CD4-positive, alpha-beta T cell treated with Interleukin-4 for 1 hour (primary cell): Measurements from ENCODE around the gene ZFP36L2.

Source experiments
- DNase-seq, 2 donors: peaks; one replicate each; pipeline ENCODE4 v3.0.0-alpha.2; 2020 to 2022

ZFP36L2 gene

GRCh38 chr2:43222475-43223309, 3.7 kb downstream of the ZFP36L2 start:
- DNase-seq: peak in 1 of 2 donors; percentile 28

DNA sequence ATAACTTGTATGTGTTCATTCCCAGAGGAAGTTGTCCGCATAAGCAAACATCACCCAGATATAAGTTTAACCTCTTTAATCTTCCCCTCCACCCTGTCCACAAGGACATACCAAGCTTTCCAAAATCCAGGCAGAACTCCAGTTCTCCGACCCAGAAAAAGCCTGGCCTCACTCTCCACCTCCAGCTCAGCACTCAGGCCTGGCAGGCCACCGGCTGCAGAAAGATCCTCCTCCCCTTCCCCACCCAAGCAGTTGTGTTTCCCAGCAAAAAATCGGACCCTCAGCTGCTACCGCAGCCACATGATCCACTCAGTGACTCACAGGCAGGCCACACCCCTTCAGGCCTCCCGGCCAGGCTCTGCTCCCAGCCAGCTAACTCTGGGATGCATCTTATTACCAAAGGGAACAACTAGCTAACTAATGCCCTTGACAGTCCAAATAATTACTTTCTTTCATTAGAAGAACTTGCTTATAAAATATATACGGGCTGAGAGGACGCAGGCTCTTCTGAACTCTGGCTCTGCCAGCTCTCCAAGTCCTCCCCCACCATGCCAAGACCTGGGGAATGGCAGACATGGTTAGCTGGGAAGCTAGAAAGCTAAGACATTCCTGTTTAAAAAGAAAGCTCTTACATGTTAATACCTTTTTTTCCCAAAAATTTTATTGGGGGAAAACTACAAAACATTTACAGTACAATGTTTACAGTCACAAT, 4.5 kb downstream of the ZFP36L2 start:
- peak; percentile 53 to 67 for DNase-seq

DNA sequence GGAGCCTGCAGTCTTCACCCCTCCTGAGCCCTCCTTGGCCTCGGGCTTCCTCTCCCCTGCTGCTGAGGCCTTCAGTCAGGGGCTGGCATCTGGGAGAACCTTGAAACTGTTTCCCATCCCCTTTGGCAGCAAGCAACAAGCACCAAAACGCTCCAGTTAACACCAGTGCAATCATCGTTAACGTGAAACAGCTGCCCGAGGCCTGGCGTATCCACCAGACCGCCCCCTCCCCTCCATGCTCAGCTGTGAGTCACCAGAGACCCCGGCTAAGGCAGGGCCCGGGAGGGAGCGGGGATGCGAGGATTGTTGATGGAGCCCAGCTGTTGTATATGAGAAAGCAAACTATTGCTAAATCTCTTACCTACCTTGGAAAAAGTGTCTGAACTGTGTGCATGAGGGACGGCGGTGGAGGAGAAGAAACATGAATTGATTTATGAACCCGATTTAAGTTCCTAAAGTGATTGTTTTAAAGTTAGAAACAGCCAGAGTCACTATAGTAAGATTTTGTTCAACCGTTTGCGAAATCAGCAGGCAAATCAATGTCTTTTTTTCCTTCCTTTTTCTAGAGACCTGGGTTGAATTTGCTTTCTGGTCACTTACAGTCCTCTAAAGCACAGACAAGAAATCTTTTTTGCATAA, 5.2 kb downstream of the ZFP36L2 start:
- peak; percentile 26 to 33 for DNase-seq

DNA sequence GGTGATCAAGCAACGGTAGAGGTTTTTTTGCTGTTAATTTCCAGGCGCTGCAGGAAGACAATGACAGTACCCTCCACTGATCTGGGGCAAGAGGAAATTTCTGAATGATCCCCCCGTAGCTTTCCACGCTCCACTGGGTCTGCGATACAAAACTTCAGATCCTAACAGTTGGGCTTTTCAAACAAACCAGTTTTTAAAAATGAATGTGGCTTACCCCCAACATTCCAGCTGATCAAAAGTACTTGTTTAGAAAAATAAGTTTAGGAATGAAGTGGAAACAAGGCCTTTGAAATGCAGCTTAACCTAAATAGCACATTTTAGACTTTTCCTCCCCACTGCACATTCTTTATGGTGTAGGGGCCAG, 5.7 kb downstream of the ZFP36L2 start:
- no peak for DNase-seq

GRCh38 chr2:43220229-43220751, 6.1 kb downstream of the ZFP36L2 start:
- DNase-seq: no peak

DNA sequence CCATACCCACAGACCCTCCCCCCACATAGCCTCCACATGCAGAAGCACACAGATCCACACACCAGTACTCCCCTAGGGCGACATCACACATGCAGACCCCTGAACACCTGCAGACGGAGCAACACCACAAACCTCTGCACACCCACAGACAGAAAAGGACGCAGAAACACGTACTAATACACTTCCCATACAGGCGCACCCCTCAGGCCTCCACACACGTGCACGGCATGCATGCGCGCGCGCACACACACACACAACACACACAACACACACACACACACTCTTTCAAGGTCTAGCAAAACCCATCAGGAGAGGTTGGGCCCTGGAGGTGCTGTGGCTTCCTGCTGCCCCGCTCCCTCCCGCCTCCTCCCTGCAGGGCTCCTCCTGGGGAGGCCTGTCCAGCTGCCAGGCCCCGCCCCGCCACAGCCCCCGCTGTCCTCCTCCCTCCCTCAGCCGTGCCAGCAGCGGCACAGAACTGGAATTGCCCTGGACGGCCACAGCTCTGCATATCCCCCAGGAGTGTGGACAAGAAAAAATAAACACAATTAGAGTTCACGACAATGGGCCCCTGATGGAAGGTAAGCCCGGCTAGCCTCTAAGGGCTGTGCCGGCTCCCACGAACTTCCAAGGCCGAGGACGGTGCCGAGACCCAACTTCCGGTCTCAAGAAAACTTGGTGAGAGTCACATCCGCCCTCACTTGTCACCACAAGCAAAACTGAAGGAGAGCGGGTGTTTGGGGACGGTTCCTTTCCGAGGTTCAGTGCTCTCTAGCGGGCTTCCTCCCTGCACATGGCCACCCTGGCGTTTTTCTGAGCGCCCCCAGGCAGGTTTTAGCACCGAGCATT, 6.8 kb downstream of the ZFP36L2 start:
- peak; percentile 84 to 87 for DNase-seq

DNA sequence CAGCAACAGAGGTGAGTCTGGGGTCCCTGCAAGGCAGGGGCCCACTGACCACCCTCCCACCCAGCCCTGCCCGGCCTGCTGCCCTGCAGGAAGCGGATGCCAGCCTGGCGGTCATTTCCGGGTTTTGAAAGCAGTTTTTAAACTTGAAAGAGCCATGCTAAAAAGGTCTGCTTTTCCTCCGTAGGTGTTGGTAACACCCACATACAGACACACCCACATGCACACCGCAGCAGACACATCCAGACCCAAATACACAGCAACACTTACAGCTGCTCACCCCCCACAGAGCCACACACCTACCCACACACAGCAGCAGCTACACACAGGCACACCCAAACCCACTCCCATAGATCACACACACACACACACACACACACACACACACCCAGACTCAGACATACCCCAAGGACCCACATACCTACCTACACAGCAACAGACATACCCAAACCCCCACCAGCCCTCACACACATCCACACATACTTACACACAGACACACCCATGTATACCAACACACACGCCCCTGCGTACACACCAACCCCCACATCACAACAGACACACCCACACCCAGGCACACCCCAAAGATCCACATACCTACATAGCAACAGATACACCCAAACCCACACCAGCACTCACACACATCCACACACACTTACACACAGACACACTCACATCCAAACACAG, 7.6 kb downstream of the ZFP36L2 start:
- peak; percentile 91 to 92 for DNase-seq

GRCh38 chr2:43218155-43218701, 8.2 kb downstream of the ZFP36L2 start:
- DNase-seq: no peak

DNA sequence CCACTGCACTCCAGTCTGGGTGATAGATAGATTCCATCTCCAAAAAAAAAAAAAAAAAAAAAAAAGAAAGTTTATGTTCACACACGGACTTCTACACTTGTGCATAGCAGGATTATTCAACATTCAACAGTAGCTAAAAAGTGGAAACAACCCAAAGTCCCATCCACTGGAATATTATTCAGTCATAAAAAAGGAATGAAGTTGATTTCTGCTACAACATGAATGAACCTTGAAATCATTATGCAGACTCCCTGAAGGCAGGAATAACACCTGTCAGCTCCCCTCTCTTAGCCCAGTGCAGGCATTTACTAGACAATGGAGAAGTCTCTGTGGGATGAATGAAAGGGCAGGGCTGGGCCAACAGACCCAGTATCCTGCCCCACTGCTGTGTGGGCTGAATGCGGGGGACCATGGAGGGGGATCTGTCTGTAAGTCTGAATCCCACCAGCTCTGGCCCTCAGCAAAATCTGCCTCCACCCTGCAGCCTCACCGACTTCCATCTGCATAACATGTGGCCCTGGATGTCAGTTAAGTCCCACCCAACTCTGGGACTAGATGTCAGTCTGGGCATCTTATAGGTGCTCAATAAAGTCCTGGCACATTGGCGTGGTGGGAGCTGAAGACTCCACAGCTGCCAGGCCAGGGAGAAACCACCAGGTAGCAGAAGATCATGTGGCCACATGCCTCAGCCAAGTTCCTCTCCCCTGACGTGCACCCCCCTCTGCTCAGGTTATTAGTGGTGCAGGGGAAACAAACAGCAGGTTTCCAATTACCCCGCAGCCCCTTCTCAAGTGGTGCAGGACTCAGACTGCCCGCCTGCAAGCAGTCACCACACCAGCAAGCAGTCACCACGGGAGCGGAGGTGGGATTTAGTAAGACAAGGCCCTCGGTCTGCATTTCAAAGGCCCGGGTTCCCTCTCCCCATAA, 8.9 kb downstream of the ZFP36L2 start:
- no peak for DNase-seq

GRCh38 chr2:43216629-43217028, 9.8 kb downstream of the ZFP36L2 start:
- no peak for DNase-seq

DNA sequence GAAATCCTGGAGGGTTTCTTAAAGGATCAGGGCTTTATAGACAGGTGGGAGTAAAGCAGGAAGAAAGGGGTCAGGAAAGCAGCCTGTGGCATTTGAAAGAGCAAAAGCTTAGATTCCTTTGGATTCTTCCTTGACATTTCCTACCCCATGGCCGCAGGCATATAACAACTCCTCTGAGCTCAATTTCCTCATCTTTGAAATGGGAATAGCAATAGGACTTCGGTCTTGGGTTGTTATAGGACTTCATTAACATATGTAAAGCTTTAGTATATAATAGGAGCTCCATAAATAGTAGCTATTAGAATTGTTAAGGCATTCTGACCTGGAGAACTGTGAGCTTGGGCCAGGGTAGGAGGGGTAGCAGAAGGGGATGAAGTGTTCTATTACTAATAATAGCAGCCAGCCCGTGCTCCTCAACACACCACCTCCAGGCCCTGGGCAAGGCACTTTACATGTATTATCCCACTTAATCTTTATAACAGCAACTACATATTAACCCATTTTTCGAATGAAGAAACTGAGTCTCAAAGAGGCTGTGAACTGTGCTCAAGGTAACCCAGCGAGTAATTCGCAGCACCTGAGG, 10.6 kb downstream of the ZFP36L2 start:
- no peak for DNase-seq

- DNase-seq: no peak
Measured at GRCh38 chr2:43214253-43214652, 12.2 kb downstream of the ZFP36L2 start.

- DNase-seq: peak in 1 of 2 donors; percentile 57
Measured at GRCh38 chr2:43212931-43213330, 13.5 kb downstream of the ZFP36L2 start.

DNA sequence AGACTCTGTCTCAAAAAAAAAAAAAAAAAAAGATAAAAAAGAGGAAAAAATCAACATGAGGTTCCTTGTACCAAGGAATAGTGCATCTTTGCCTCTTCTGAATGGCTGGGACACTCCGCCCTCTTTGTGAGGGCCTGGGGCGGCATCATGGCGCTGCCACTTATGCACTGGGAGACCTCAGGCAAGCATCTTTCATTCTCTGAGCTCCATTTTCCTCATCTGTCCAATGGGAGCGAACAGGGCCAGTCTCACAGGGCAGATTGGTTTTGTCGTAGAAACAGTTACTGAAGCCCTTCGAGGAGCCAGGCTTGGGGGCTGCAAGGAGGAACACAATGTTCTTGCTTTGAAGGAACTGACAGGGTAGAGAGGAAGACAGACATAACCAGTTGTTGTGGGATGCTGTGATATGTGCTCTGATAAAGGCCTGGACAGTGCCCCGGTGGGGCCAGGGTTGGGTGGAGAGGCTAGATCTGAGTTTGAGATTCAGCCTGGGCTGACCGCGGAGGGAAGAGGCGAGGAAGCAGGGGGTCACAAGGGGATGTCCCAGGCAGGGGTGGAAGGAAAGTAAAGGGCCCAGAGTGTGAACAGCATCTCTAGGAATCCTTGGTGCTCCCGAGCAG, 14.1 kb downstream of the ZFP36L2 start:
- no peak for DNase-seq

DNA sequence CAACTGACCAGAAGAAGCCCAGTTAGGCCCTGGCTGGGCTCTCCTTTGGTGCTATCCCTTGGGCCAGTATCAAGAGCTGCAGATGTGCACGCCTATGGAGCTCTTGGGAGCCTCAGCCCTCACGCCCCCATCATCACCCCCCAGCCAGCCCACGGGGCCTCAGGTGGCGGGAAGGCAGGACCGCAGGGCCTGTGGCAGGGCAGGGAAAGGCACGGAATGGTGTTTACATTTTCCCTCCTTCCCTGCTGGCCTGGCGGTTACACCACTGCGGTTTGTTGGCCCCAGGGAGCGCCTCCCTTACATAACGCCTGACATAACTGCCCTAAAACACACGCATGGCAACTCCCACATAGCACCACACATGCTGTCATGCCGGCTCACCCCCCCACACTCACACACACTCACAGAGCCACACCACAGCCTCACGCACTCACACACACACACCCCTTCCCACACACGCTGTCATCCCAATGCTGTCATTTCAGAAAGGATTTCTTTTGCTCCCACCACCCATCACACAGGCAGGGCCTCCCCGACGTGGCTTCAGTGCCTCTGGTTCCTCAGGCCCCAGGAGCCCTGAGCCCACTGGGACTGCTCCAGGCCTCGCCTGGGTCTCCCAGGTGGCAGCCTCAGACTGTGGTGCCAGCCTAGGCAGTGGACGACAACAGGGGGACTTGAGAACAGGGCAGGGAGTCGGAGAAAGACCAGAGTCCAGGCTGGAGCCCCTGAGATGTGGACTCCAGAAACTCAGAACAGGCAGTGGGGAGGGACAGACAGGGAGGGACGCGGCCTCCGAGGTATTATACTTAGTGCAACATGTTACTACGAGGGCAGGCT, 15.7 kb downstream of the ZFP36L2 start:
- DNase-seq: peak in 1 of 2 donors; percentile 65

GRCh38 chr2:43210125-43210466, 16.3 kb downstream of the ZFP36L2 start:
- no peak for DNase-seq

DNA sequence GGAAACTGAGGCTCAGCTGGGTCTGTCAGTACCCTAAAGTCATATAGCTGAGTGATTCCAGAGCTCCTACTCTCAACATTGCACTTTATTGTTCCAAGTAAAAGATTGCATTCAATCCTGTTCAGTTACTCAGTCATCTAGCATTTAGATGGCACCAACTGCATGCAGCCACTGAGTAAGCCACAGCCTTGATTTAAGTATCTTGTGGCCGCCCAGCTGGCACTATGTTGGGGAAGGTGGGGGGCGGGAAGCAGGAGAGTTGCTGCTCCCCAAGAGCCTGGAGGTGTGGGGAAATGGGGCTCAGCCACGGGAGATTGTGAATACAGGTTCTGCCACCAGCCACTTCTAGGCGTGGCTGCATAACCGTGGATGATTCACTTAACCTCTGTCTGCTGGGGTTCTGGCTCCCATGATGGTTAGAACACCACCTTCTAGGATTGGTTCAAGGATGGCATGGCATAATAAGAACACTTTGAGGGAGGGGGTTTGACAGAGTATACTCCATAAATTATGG, 17.1 kb downstream of the ZFP36L2 start:
- no peak for DNase-seq

- DNase-seq: no peak
Measured at GRCh38 chr2:43207553-43208300, 18.7 kb downstream of the ZFP36L2 start.
